GM19035 (cell line): Measurements from ENCODE around the gene NFKBIB.

Source experiments
- ATAC-seq: cut with Tn5 transposase; IDR thresholded peaks from one replicate; pipeline ENCODE4 v1.9.1; 2021; ENCODE audit not compliant: unreplicated experiment

The NFKBIB gene

DNA sequence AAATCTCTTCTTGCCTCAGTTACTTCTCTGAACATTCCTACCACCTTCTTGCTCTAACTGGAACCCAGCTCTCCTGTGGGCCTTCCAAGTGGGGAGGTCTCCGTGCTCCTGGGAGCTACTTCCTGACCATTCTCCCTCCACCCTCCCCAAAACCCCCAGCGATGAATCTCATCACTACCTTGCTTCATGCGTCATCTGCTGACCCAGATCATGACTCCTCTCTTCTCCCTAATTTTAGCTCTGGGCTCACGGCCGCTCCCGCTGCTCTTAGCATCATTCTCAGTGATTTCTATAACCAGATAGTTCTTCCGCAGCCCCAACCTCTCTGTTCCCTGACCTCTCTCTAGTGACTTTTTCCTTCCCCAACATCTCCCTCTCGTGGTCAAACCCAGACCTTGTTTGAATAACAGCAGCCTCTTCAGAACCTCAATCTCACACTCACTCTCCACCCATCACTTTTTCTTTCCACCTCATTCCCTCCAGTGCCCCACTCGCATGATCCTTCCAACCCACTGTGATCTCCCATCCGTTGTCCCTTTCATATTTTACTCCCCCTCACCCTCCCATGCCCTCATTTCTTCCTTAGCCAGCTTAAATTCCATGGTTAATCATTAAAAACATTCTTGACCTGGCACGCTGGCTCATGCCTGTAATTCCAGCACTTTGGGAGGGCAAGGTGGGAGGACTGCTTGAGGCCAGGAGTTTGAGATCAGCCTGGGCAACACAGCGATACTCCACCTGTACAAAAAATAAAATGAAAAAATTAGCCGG, 52.8 kb downstream of the NFKBIB start:
- no peak for ATAC-seq

GRCh38 chr19:38953677-38954076, 53.9 kb downstream of the NFKBIB start:
- ATAC-seq = no peak

DNA sequence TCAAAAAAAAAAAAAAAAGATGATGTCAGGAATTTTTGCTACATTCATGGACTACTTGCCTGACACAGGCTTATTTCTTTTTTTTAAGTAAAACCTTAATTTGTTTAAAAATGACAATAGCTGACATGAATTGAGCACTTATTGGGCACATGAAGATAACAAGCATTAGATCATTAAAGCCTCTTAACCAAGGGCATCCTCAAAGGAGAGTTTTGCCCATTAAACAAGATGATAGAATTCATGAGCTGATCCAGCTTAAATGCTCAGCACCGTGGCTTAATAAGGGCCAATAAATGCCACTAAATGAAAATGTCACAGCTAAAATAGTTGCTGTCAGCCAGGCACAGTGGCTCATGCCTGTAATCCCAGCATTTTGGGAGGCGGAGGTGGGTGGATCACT, 56.5 kb downstream of the NFKBIB start:
- ATAC-seq = no peak

DNA sequence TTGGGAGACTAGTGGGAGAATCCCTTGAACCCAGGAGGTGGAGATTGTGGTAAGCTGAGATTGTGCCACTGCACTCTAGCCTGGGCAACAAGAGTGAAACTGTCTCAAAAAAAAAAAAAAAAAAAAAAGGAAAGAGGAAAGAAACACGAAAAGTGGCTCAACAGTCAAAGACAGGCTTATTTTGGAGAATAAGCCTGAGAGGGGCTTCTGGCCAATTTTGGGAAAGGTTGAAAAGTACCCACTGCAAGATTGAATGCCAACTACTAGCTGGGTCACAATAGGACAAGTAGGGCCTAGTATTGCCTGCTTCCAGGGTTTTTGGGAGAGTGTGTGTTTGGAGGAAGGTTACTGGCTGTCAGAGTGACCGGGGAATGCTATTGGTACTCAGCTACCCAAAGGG, 58.5 kb downstream of the NFKBIB start:
- no peak for ATAC-seq
